Dedifferentiated amniotic fluid mesenchymal stem cell (primary cell): ENCODE results near the gene CMPK2.
"Not testable (repeated sequence)": the region's sequence is repeated elsewhere in the genome, so short reads cannot be mapped to it uniquely, and the experiment has no call there.

ENCODE experiments used
- DNase-seq: peaks from one replicate; pipeline ENCODE4 v3.0.0-alpha.2; 2016; ENCODE audit errors: extremely low spot score

The CMPK2 gene

DNA sequence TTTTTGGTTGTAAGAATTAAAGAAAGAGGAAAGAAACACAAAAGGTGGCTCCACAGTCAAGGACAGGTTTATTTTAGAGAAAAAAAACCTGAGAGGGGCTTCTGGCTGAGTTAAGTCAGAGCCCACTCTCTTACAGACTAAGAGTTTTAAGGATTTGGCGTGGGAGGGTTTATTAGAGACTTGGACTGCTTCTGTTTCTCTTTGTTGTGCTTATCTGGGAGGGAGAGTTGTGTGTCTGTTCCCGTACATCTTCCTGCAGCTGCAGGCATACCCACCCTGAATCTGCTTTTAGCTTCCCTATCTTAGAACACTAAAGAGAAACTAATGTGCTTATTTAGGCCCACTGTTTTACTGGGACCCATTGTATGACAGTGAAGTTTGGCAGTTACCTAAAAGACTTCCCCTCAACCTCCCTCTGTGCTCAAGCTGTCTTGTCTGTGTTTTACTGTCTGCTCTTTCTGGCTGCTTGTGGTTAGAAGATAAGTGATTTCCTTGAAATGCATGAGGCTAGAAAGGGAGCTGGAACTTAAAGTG is 14.6 kb upstream of the CMPK2 start:
- DNase-seq, result no peak

DNA sequence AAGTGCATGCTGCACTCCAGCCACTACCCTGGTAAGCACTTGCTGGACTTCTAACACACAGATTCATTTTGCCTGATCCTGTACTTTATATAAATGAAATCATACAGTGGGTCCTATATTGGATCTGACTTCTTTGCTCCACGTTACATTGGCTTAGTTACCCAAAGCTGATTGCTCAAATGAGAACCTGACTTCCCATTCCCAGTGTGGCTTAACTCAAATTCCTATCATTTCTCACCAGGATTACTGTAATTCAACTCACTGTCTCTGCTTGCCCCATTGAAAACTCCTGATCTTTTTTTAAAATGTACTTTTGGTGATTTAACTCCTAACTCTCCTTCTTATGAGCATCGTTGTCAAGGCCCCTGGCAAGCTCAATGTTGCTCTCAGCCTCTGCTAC is 13.3 kb upstream of the CMPK2 start:
- DNase-seq, result no peak

DNA sequence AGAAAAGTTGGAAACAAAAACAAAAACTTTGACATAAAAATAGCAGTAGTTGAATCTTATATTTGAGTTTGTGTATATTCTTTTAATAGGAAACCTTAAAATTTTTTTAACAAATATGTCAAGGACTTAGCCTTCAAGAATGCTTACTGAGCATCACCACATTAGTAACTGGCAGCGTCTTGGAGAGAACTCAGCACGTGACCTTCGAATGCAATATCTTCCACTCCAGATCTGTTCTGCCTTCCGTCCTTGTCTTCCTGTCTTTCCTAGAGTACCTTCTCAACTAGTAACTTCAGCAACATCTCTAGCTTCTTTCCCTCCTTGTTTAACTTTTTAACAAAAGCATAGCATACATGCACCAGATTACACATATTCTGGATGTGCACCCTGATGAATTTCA is 12.8 kb upstream of the CMPK2 start:
- no peak for DNase-seq

DNA sequence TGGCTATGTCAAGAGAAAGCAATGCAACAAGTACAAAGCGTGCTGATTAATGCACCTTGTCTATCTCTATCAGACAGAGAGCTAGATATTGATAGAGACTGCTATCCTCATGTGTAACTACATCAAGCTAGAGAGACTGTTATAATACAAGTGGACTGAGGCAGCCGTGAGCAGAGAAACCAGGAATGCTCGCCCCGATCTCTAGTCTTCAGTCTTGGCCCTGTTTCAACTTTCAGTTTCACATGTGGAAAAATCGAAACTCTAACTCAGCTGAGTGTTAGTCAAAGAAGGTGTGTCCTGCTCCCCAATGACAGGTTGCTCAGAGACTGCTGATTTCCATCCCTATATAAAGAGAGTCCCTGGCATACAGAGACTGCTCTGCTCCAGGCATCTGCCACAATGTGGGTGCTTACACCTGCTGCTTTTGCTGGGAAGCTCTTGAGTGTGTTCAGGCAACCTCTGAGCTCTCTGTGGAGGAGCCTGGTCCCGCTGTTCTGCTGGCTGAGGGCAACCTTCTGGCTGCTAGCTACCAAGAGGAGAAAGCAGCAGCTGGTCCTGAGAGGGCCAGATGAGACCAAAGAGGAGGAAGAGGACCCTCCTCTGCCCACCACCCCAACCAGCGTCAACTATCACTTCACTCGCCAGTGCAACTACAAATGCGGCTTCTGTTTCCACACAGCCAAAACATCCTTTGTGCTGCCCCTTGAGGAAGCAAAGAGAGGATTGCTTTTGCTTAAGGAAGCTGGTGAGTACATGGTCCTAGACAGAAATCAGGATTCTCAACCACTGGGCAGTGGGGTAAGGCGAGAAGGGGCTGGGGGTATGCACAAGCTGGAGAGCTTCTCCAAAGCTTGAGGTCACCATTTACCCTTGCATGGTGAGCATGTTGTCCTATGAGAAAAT is 11.9 kb upstream of the CMPK2 start, which contains the start of gene RSAD2:
RSAD2 (plus strand) TSS at position 376 of the 903 bp plus-strand sequence; CDS start at position 400, 24 bp downstream.
- peak; percentile 59 for DNase-seq

DNA sequence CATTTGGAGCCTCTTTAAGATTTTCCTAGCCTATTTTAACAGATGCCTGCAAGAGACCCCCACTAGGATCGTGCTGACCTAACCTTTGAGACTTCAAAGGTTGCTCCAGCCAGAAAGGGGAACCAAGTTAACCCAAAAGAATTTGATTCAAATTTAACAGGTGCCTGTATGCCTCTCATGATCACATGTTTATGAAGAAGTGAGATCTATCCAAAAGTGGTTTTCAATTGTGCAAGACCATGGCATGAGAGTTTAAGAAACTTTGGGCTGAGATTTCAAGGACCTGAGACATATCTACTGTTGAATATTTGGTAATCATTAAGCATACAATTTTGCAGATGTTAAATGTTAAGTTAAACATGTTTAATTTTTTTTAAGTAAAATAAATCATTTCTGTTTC is 10.6 kb upstream of the CMPK2 start:
- DNase-seq, result no peak

DNA sequence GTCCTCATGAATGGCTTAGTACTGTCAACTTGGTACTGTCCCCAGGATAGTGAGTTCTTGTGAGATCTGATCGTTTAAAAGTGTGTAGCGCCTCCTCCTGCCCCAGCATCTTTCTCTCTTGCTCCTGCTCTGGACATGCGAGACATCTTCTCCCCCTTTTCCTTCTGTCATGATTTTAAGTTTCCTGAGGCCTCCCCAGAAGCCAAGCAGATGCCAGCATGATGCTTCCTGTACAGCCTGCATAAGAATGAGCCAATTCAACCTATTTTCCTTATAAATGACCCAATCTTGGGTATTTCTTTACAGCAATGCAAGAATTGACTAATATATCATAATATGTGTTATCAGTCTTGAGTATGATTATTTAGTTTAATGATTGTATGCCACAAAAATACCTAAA is 8.3 kb upstream of the CMPK2 start:
- DNase-seq, result no peak

DNA sequence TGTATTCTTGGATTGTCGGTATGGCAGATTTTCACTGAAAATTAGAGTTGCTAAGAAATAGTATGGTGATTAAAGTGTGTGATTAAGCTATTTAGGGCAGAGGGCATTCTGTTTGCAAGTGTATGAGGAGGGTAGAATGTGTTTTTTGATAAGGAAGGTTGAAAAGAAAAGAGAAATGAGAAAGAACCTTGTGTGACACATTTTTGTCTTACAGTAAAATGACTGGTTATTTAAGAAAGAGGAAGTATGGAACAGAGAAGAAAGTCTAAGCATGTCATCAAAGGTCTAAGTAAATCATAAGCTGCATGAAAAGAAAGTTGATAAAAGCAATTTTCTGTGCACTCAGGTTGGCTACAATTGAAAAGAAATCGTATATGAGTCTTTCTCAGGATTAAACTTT is 6.7 kb upstream of the CMPK2 start:
- DNase-seq, result no peak

DNA sequence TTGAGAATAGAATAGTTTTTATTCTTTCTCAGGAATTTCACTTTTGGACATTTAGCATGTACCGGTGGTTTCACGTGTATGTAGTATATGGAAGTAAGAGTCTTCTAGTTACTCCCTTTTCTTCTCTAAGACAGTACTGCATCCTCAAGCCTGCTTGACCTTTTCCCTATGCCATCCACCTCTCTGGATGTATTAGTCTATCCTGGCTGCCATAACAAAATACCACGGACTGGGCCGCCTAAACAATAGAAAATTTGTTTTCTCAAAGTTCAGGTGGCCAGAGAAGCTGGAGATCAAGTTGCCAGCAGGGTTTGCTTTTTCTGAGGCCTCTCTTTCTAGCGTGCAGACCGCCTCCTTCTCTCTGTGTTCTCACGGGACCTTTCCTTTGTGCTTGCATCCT is 1.3 kb upstream of the CMPK2 start:
- DNase-seq, result no peak

DNA sequence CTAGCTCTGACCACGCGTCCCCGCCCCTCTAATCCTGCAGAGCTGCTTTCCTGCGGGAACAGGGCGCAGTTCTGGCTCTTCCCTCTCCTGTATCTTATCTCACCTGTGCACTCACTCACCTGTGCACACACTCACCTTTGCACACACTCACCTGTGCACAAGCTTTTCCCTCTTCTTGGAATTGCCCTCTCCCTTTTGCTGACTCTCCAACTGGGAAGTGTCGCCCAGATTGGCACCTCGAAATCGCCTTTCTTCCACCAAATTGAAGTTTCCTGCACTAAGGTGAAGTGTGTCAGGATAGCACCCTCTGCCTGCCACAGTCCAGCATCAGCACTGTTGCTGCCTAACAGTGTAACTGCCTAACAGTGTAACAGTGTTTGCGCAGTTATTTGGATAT is 566 bp upstream of the CMPK2 start:
- no peak for DNase-seq

DNA sequence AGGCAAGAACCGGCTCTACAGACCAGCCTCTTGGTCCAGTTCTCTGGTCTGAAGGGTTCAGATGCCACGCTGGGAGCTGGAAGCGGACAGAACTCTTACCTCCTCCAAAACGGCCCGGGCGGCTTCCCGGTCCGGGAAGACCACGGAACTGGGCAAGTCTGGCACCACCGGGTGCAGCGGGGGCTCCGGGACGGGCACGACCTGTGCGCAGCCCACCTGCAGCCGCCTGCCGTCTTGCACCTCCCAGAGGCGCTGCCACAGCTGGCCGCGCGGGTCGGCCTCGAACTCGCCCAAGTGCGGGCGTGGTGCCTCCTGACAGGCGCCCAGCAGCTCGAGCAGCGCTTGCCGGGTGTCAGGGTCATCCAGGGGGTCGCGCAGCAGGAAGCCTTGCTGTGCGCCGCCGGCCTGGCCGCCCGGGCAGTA is 773 bp downstream of the CMPK2 start:
- DNase-seq, result no peak

DNA sequence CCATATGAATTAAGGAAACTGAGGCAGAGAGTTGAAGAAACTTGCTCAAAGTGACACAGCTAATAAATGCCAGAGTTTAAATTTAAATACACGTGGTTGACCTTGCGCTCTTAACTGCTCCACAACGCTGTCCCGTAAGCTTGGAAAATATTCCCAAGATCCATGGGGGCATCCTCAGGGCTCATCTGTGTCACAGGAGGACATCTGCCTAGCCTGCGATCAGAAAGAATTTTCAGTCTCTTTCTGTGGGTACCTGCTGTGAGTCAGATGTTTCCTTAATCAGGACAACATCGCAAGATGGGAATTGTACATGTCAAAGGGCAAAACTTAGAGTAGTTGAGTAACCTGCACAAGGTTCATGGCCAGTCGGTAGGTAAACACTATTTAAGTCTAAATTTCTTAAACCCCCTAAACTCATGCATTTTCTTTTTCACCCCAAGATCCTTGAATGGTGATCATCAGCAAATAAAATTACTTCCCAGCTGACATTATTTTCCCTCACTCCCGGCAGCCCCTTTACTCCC is 1.4 kb downstream of the CMPK2 start:
- no peak for DNase-seq

DNA sequence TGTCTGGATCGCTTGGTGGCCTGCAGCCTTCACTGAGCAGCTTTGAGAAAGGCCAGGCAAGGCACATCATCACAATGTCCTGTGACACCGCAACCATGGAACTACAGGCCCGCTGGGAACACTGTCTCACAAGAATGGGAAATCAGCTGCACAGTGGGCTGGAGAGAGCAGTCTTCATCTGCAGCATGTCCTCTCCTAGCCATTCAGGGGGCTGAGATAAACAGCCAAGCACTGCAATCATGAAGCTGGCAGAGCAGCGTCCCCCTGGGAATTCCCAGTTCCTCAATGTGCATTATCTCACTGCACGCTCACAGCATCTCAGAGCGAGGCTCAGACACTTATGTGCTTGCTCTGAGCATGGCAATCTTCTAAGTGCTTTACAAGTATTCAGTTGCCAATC is 1.9 kb downstream of the CMPK2 start:
- DNase-seq, result no peak

DNA sequence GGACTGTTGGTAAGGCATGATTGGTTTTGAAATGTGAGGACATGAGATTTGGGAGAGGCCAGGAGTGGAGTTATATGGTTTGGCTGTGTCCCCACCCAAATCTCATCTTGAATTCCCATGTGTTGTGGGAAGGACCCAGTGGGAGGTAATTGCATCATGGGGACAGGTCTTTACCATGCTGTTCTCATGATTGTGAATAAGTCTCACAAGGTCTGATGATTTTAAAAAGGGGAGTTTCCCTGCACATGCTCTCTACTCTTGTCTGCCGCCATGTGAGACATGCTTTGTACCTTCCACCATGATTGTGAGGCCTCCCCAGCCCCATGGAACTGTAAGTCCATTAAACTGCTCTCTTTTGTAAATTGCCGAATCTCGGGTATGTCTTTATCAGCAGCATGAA is 5.4 kb downstream of the CMPK2 start:
- DNase-seq, result no peak

DNA sequence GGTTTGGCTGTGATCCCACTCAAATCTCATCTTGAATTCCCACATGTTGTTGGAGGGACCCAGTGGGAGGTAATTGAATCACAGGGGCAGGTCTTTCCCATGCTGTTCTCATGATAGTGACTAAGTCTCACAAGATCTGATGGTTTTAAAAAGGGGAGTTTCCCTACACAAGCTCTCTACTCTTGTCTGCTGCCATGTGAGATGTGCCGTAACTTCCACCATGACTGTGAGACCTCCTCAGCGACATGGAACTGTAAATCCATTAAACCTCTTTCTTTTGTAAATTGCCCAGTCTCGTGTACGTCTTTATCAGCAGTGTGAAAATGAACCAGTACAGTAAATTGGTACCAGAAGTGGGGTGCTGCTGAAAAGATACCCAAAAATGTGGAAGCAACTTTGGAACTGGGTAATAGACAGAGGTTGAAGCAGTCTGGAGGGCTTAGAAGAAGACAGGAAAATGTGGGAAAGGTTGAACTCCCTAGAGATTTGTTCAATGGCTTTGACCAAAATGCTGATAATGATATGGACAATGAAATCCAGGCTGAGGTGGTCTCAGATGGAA is 7.2 kb downstream of the CMPK2 start:
- DNase-seq, result not testable (repeated sequence)

DNA sequence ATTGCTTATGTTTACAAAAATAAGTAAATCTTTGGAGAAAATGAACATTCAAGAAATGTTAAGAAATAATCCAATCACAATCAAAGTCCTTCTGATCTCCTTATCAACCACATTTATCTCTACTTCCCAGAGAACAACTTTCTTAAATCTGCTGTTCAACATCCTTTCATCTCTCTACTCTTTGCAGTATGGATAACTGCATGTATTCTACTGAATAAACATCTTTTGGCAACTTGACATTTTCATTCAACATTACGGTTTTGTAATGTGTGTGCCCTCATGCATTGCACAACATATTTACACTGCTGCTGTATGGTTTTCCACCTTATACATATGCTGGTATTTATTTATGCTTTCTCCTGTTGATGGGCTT is 9.2 kb downstream of the CMPK2 start:
- DNase-seq, result no peak

DNA sequence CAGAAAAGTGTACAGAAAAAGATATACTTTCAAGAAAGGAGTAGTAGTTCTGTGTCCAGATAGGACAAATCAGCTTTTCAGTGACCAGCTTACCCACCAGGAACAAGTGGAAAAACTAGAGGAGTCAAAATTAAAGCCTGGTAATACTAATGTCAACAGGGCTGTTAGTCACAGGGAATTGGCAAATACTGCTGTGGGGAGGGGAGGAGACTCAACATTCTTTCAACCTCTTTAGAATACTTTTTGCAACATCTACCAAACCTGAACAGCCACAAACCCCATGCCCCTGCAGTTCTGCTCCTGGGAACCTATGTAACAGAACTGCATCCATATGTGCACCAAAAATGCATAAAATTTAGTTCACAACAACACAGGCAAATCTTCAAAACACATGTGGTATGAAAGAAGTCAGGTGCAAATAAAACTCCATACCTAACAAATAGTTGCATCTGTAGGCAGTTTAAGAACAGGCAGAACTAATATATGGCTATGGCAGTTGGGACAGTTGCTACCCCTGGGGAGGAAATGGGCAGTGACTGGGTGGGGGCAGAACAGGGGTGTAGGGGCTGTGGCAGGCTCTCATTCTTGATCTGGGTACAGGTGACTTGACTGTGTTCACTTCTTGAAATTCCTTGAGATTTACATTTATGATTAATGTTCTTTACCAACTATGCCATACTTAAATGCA is 9.7 kb downstream of the CMPK2 start:
- DNase-seq, result no peak

DNA sequence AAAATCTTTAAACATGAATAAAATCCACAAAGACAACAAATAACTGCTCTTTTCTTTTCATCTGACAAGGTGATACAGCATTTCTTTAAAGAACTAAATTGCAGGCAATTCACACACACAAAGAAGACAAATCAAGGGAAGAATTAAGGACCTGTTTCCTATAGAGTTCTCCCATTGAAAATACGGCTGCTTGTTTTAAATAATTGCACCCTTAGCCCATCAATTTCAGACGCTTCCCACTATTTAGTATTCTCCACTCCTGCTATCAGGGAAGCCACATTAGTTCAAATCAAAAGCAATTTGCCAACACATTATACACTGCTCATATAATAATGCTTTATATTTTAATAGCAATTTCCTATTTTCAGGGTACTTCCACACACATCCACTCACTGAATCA is 11.3 kb downstream of the CMPK2 start:
- DNase-seq, result no peak

DNA sequence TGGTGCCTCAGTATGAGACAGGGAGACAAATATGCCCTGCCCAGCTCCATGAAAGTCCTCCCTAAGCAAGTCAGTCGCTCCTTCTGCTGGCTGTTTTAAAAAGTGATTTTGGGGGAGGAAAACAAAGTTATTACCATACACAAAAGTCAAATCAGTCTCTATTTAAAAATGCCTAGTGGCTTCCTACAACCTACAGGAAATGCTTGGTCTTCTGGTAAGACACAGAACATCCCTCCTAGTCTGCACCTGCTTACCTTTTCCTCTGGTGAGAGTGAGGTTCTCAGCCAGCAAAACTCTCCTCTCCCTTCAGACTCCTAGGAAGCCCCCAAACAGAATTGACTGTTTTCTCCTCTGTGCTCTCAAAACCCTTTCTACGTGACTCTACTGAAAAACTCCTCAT is 13.5 kb downstream of the CMPK2 start:
- DNase-seq, result no peak

DNA sequence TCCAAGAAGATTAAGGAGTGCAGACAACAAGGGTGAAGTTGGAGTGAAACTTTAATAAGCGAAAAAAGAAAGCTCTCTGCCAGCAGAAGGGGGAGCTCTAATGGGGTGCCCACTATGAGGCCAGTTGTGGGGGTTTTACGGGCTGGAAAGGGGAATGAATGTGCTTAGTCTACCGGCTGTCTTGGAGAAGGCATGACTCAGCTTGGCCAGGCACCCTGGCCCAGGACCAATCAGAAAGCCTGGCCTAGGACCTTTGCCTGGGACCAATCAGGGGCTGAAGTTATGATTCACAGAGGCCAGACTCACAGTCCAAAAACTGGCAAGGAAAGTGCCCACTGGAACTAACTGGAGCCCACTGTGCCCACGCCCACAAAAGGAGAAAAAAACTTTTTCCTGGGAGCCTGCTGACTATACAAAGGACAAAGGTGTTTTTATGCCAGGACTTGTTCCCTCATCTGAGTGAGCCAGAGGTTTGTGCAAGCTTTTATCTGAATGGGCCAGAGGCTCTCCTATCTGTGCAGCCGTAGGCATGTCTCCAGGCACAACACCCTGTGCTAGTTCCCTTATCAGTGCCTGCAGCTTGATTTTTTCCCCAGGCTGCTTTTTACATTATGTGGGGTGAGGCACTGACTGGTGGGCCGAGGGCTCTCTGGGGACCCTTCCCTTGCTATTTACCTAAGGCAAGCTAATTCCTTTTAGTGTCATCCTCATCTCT is 18.6 kb downstream of the CMPK2 start:
- no peak for DNase-seq

DNA sequence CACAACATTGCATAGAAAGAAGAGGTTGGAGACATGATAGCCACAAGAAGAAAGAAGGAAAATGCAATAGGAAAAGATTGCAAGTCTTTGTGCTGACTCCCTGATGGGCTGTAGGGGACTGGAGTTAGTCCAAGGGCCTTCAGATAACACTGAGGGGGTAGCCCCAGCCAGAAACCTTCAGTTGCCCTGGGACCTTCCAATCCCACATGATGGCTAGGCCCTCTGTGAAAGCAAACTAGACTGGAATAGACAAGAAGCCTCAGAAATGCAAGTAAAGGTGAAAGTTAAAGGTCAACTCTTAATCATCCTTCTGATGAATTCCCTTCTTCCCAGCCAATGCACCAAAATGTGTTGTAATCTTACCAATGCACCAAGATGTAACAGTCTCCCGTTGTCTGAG is 19.2 kb downstream of the CMPK2 start:
- DNase-seq, result no peak

DNA sequence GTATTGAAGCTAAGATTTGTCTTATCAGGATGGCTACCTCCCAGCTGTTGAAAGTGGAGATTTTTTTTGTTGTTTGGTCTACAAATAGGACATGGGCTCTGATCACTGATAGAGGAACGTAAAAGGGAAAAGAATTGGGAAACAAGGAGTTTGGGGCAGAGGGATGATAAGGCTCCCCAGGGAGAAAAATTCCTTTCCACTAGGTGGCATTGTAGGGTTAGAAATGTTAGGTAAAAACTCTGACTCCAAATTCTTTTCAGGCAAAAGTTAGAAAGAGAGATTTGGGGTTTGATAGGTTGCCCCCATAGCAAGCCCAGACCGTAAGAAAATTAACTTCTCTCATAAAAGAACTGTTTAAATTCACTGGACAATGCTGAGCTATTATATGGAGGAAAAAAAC is 19.8 kb downstream of the CMPK2 start:
- DNase-seq, result no peak

DNA sequence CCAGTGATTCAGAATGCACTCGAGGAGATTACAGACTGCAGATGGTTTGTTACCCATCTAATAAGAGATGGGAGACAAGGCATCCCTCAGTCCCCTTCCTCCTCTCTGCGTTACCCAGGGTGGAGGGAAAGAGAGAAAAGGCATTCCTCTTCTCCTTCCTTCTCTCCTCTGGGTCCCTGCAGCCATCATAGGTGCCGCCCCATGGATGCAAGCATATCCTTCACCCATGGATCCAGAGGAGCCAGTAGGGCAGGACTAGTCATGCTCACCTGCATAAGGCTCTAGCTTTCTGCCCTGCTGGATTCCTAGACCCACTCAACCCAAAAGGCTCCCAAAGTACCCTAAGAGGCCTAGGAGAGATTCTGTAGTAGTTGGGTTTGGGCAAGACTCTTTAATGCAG is 20.4 kb downstream of the CMPK2 start:
- no peak for DNase-seq
